ENCODE results near the gene PRSS33. TPM values are rescaled to one million over a fixed set of nuclear protein-coding genes. Genes with fewer than 3 reads are reported as not detected.

The PRSS33 gene
- total and polyA plus RNA-seq, 9 of the 15 experiments (the other 6 are each of a cell fraction or from before 2014, with no cell fraction given): not detected

- TF ChIP-seq ZBTB12 (CRISPR knock-in tag; IDR thresholded peaks at IDR 0.05) (no peak), TOE1 (IDR thresholded peaks at IDR 0.05; ENCODE audit: borderline replicate concordance) (no peak), TOE1 (CRISPR knock-in tag; IDR thresholded peaks at IDR 0.05; ENCODE audit: borderline replicate concordance, low read depth) (no peak), ELK1 (CRISPR knock-in tag; IDR thresholded peaks at IDR 0.05) (no peak), HNRNPK (IDR thresholded peaks at IDR 0.05; ENCODE audit: low read depth, low read length, poor library complexity, severe bottlenecking) (no peak), POLR2H (tag; IDR thresholded peaks at IDR 0.05; ENCODE audit: low read depth) (no peak), CTCFL (IDR thresholded peaks at IDR 0.05; ENCODE audit: borderline replicate concordance, insufficient read depth, low read depth, low read length, poor library complexity, severe bottlenecking) (no peak), ZNF408 (CRISPR knock-in tag; IDR thresholded peaks at IDR 0.05; ENCODE audit: low read depth) (no peak), FUS (optimal IDR thresholded peaks at IDR 0.05; ENCODE audit: low read depth, low read length) (no peak), ZEB2 (IDR thresholded peaks at IDR 0.05) (no peak), NCOA4 (IDR thresholded peaks at IDR 0.05; ENCODE audit: partially characterized antibody) (no peak), YY1 (IDR thresholded peaks at IDR 0.05; ENCODE audit: borderline replicate concordance in 1 of 3, control insufficient read depth in 1 of 3, extremely low read depth in 1 of 3, insufficient read depth in 3 of 3, insufficient read length in 1 of 3, insufficient replicate concordance in 2 of 3, low read depth in 1 of 3, low read length in 2 of 3) (no peak), EP400 (IDR thresholded peaks at IDR 0.05) (peak; percentile 95), POLR3G (IDR thresholded peaks at IDR 0.05; ENCODE audit: extremely low read depth, insufficient read length, insufficient replicate concordance) (no peak), XRCC3 (IDR thresholded peaks at IDR 0.05) (no peak), ZBTB5 (IDR thresholded peaks at IDR 0.05) (no peak)
- TF ChIP-seq, protein P1, sequence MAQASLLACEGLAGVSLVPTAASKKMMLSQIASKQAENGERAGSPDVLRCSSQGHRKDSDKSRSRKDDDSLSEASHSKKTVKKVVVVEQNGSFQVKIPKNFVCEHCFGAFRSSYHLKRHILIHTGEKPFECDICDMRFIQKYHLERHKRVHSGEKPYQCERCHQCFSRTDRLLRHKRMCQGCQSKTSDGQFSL (CRISPR knock-in tag; IDR thresholded peaks at IDR 0.05): peak; percentile 91
- TF ChIP-seq, protein P1 (tag; IDR thresholded peaks at IDR 0.05): no peak
Measured at GRCh38 chr16:2817340-2818271, 30.2 kb upstream of the PRSS33 start (continued).

Data from K562 (cell line).